SH-SY5Y (cell line): Measurements from ENCODE around the gene SCIMP.

ENCODE experiments used
- GATA2 ChIP-seq: IDR thresholded peaks from 2 replicates; pipeline ENCODE4 v1.6.1; 2011; ENCODE audit warnings: mild to moderate bottlenecking, low read depth, low read length
- GATA3 ChIP-seq: IDR thresholded peaks from 2 replicates; pipeline ENCODE4 v1.6.1; 2011; ENCODE audit warnings: low read depth, mild to moderate bottlenecking, low read length, moderate library complexity

DNA sequence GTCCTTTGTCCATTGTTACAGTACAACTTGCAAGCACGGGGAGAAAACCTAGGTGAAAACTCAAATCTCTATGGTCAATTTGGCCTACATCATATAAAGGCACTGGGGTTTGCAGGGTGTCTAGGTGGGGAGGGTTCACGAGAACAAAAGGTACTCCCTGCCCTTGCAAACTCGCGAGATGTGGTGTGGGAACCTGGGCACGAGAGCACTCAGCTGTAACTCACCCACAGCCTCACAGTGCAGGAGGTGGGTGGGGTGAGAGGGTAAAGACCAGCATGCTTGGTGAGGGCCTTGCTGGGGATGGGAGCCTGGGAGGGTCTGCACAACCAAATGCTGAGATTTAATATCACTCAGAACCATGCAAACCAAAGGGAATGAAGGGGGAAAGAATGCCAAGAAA lies 24.6 kb downstream of the SCIMP start:
- no peak for TF ChIP-seq GATA2
- no peak for TF ChIP-seq GATA3
